Fibroblast of lung (primary cell): ENCODE data around the gene CTNNA1.

Experiments used
- EZH2 ChIP-seq: IDR thresholded peaks from 2 replicates; pipeline ENCODE4 v1.5.1; 2012; ENCODE audit warnings: low read length, control low read depth, mild to moderate bottlenecking; ENCODE audit errors: missing control alignments
- TF ChIP-seq, protein P1 (sequence below), 2 donors: IDR thresholded peaks in 1 of 2; conservative IDR thresholded peaks in 1 of 2; 1 replicate in 1 of 2; 2 replicates in 1 of 2; pipeline ENCODE4 v1.5.1; 2011 to 2012; ENCODE audit warnings: low read length in 2 of 2, control low read depth in 1 of 2, inconsistent platforms in 1 of 2, low read depth in 1 of 2, mild to moderate bottlenecking in 1 of 2

DNA sequence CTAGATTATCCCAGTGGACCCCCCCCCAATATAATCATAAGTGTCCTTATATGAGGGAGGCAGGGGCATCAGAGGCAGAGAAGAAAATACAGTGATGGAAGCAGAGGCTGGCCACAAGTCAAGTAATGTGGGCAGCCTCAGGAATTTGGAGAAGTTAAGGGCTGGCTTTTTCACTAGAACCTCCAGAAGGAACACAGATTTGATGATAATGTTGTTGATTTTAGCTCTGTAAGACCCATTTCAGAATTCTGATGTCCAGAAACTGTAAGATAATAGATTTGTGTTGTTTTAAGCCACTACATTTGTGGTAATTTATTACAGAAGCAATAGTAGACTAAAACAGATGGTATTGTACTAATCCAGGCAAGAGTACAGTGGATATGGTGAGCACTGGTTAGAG is 158.2 kb downstream of the CTNNA1 start:
- TF ChIP-seq, protein P1, sequence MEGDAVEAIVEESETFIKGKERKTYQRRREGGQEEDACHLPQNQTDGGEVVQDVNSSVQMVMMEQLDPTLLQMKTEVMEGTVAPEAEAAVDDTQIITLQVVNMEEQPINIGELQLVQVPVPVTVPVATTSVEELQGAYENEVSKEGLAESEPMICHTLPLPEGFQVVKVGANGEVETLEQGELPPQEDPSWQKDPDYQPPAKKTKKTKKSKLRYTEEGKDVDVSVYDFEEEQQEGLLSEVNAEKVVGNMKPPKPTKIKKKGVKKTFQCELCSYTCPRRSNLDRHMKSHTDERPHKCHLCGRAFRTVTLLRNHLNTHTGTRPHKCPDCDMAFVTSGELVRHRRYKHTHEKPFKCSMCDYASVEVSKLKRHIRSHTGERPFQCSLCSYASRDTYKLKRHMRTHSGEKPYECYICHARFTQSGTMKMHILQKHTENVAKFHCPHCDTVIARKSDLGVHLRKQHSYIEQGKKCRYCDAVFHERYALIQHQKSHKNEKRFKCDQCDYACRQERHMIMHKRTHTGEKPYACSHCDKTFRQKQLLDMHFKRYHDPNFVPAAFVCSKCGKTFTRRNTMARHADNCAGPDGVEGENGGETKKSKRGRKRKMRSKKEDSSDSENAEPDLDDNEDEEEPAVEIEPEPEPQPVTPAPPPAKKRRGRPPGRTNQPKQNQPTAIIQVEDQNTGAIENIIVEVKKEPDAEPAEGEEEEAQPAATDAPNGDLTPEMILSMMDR (conservative IDR thresholded peaks at IDR 0.05 in 1 of 2, IDR thresholded peaks at IDR 0.05 in 1 of 2; ENCODE audit: low read depth in 1 of 2, low read length in 2 of 2) = no peak
- TF ChIP-seq EZH2 = no peak
